Activated naive CD4-positive, alpha-beta T cell treated with anti-CD3 and anti-CD28 coated beads, Interleukin-2, amount 50 U/mL, for 24 hours (primary cell): Measurements from ENCODE around the gene MYOM3.

Experiments
- H3K27ac Mint-ChIP-seq: one replicate; pipeline ENCODE4 v1.8.0; 2021; ENCODE audit warnings: mild to moderate bottlenecking, mixed read lengths
- H3K27me3 Mint-ChIP-seq: one replicate; pipeline ENCODE4 v1.8.0; 2021; ENCODE audit warnings: mixed read lengths
- H3K36me3 Mint-ChIP-seq: one replicate; pipeline ENCODE4 v1.8.0; 2021; ENCODE audit warnings: mixed read lengths
- H3K4me1 Mint-ChIP-seq: one replicate; pipeline ENCODE4 v1.8.0; 2021; ENCODE audit warnings: mixed read lengths
- H3K4me3 Mint-ChIP-seq: one replicate; pipeline ENCODE4 v1.8.0; 2021; ENCODE audit warnings: mild to moderate bottlenecking, mixed read lengths
- H3K9me3 Mint-ChIP-seq: one replicate; pipeline ENCODE4 v1.8.0; 2021; ENCODE audit warnings: mixed read lengths

The MYOM3 gene

GRCh38 chr1:24081190-24081589 is 30.7 kb downstream of the MYOM3 start:
- H3K27ac Mint-ChIP-seq = no peak overlapping the region
- H3K9me3 Mint-ChIP-seq = no peaks in the 10 kb centered on the region
- H3K27me3 Mint-ChIP-seq = no peaks in the 10 kb centered on the region
- H3K4me1 Mint-ChIP-seq = no peaks in the 10 kb centered on the region
- H3K36me3 Mint-ChIP-seq = no peaks in the 10 kb centered on the region
- H3K4me3 Mint-ChIP-seq = no peak overlapping the region

DNA sequence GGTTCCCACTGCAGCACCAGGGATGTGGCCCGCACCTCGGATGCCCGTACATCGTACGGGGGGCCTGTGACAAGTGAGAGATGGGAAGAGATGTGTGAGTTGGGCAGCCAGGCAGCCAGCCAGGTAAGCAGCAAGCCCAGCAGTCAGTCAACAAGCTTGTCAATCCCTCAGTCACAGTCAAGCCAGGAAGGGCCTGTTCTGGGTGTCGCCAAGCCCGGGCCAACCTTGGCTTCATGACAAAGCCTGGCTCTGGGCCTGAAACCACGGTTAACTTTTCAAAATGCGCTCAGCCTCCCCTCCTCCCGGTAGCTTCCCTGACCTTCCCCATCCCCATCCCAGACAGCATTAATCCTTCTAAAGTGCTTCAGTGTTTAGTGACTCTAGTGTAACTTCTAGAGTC is 31.8 kb downstream of the MYOM3 start:
- Mint-ChIP-seq H3K4me3 (no peak overlapping the region), H3K27ac (no peak overlapping the region), H3K36me3 (no peaks in the 10 kb centered on the region), H3K27me3 (no peaks in the 10 kb centered on the region), H3K9me3 (no peaks in the 10 kb centered on the region), H3K4me1 (no peaks in the 10 kb centered on the region)

DNA sequence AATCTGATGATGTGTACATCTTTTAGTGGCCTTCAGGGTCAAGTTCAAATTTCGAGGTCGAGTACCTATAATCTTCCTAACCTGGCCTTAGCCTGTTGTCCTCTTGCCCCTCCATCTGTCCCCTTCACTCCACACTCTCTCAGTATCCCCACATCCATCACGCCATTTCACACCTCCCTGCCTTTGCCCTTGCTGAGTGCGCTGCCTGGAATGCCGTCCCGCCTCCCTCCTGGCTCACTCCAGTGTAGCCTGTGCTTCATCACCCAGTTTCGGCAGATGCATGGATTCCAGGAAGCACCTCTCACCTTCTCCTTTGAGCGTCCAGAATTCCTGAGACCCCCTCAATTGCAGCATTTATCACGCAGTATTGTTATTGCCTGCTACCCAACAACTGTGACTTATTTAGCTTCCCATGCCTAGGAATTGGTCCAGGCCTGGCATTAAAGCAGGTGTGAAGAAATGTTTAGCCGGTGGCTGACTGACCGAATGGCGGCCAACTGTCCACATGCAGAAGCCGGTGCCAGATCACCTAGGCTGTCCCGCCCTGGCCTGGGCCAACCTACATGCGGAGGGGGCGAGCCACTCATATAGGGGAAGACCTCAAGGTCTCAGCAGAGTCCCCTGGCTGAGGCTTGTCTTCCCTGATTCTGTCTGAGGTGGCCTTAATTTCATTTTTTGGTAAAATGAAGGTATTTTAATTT is 34.5 kb downstream of the MYOM3 start:
- H3K36me3 Mint-ChIP-seq = no peaks in the 10 kb centered on the region
- no peak overlapping the region for H3K27ac Mint-ChIP-seq
- no peaks in the 10 kb centered on the region for H3K9me3 Mint-ChIP-seq
- no peak overlapping the region for H3K4me3 Mint-ChIP-seq
- H3K4me1 Mint-ChIP-seq = no peaks in the 10 kb centered on the region
- no peaks in the 10 kb centered on the region for H3K27me3 Mint-ChIP-seq

DNA sequence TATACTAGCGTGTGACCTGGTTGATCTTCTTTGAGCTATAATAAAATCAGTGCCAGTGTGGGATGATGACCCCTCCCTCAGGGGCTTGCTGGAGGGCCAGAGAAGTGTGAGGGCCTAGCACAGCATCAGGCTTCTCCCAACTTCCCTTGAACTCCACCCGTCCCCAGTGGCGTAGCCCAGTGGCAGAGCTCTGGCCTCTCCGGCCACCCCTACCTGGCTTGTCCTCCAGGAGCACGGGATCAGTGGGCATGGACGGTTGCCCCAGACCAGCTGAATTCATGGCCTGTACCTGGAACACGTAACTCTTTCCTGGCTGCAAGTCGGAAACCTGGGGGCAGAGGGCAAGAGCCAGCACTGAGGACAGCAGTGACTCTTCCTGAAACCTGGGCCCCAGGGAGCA is 36.0 kb downstream of the MYOM3 start:
- Mint-ChIP-seq H3K4me3 (no peak overlapping the region), H3K27me3 (no peaks in the 10 kb centered on the region), H3K4me1 (no peaks in the 10 kb centered on the region), H3K9me3 (no peaks in the 10 kb centered on the region), H3K27ac (no peak overlapping the region), H3K36me3 (no peaks in the 10 kb centered on the region)

- H3K4me3 Mint-ChIP-seq = no peak overlapping the region
- no peaks in the 10 kb centered on the region for H3K36me3 Mint-ChIP-seq
- H3K9me3 Mint-ChIP-seq = no peaks in the 10 kb centered on the region
- no peak overlapping the region for H3K27ac Mint-ChIP-seq
- H3K4me1 Mint-ChIP-seq = no peaks in the 10 kb centered on the region
- H3K27me3 Mint-ChIP-seq = no peaks in the 10 kb centered on the region
Measured at GRCh38 chr1:24075590-24075854, 36.4 kb downstream of the MYOM3 start.

GRCh38 chr1:24074817-24075589 is 36.9 kb downstream of the MYOM3 start:
- no peaks in the 10 kb centered on the region for H3K9me3 Mint-ChIP-seq

GRCh38 chr1:24074196-24074595 is 37.7 kb downstream of the MYOM3 start:
- no peaks in the 10 kb centered on the region for H3K9me3 Mint-ChIP-seq
- H3K36me3 Mint-ChIP-seq = no peaks in the 10 kb centered on the region
- no peak overlapping the region for H3K4me3 Mint-ChIP-seq
- no peaks in the 10 kb centered on the region for H3K4me1 Mint-ChIP-seq
- H3K27me3 Mint-ChIP-seq = no peaks in the 10 kb centered on the region
- H3K27ac Mint-ChIP-seq = no peak overlapping the region

More at GRCh38 chr1:24074817-24075589, 36.9 kb downstream of the MYOM3 start:
- no peaks in the 10 kb centered on the region for H3K36me3 Mint-ChIP-seq
- H3K4me1 Mint-ChIP-seq = no peaks in the 10 kb centered on the region
- no peak overlapping the region for H3K27ac Mint-ChIP-seq
- no peak overlapping the region for H3K4me3 Mint-ChIP-seq
- no peaks in the 10 kb centered on the region for H3K27me3 Mint-ChIP-seq

GRCh38 chr1:24071941-24072340 is 40.0 kb downstream of the MYOM3 start:
- Mint-ChIP-seq H3K27me3 (no peaks in the 10 kb centered on the region), H3K9me3 (no peaks in the 10 kb centered on the region), H3K36me3 (no peaks in the 10 kb centered on the region), H3K27ac (no peak overlapping the region), H3K4me1 (no peaks in the 10 kb centered on the region), H3K4me3 (no peak overlapping the region)

- Mint-ChIP-seq H3K4me3 (no peak overlapping the region), H3K27ac (no peak overlapping the region), H3K4me1 (no peaks in the 10 kb centered on the region), H3K9me3 (no peaks in the 10 kb centered on the region), H3K36me3 (no peaks in the 10 kb centered on the region), H3K27me3 (no peaks in the 10 kb centered on the region)
Measured at GRCh38 chr1:24070821-24071393, 41.0 kb downstream of the MYOM3 start.

GRCh38 chr1:24069817-24070216 is 42.1 kb downstream of the MYOM3 start:
- no peaks in the 10 kb centered on the region for H3K4me1 Mint-ChIP-seq
- H3K4me3 Mint-ChIP-seq = no peak overlapping the region
- no peaks in the 10 kb centered on the region for H3K27me3 Mint-ChIP-seq
- H3K36me3 Mint-ChIP-seq = no peaks in the 10 kb centered on the region
- no peaks in the 10 kb centered on the region for H3K9me3 Mint-ChIP-seq
- H3K27ac Mint-ChIP-seq = no peak overlapping the region

DNA sequence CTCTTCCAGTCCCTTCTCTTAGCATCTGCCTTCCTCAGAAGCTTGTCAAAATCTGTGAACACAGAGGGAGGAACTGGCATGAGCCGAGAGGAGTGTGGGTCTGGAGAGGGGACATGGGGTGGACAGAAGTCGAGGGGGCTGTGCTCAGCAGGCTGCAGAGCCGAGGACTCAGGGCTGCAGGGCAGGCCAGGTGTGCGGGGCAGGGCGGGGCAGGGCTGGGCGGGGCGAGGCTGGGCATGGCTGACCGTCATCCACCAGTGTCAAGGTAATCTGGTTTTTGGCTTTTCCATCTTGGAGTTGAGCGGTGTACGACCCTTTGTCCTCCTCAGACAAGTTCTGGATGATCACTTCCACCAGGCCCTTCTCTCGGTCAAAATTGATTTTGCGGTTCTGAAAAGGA is 44.0 kb downstream of the MYOM3 start:
- no peak overlapping the region for H3K27ac Mint-ChIP-seq
- H3K36me3 Mint-ChIP-seq = no peaks in the 10 kb centered on the region
- no peaks in the 10 kb centered on the region for H3K27me3 Mint-ChIP-seq
- no peaks in the 10 kb centered on the region for H3K4me1 Mint-ChIP-seq
- H3K4me3 Mint-ChIP-seq = no peak overlapping the region
- H3K9me3 Mint-ChIP-seq = no peaks in the 10 kb centered on the region

GRCh38 chr1:24065304-24065703 is 46.6 kb downstream of the MYOM3 start:
- H3K36me3 Mint-ChIP-seq = no peaks in the 10 kb centered on the region
- no peaks in the 10 kb centered on the region for H3K9me3 Mint-ChIP-seq
- H3K4me3 Mint-ChIP-seq = no peak overlapping the region
- H3K27me3 Mint-ChIP-seq = no peaks in the 10 kb centered on the region
- H3K27ac Mint-ChIP-seq = no peak overlapping the region
- H3K4me1 Mint-ChIP-seq = no peaks in the 10 kb centered on the region

DNA sequence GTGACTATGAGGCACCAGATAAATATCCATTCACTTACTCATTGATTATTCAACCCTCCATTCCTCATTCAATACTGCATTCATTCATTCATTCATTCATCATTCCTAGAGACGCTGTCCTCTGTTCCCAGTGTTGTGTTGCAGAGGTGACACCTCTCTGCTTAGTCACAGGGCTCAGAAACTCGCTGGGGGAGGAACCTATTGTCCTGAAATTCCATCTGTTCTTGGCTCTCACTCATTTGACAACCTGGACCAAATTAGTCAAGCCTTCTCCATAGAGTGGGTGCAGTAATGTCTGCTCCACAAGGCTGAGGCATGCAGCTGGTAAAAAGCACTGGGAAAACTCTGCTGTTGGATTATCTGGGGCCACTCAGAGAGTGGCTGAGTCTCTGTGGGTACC is 49.7 kb downstream of the MYOM3 start:
- H3K4me1 Mint-ChIP-seq = no peaks in the 10 kb centered on the region
- H3K36me3 Mint-ChIP-seq = no peaks in the 10 kb centered on the region
- H3K4me3 Mint-ChIP-seq = no peak overlapping the region
- no peaks in the 10 kb centered on the region for H3K9me3 Mint-ChIP-seq
- H3K27ac Mint-ChIP-seq = no peak overlapping the region
- no peaks in the 10 kb centered on the region for H3K27me3 Mint-ChIP-seq

DNA sequence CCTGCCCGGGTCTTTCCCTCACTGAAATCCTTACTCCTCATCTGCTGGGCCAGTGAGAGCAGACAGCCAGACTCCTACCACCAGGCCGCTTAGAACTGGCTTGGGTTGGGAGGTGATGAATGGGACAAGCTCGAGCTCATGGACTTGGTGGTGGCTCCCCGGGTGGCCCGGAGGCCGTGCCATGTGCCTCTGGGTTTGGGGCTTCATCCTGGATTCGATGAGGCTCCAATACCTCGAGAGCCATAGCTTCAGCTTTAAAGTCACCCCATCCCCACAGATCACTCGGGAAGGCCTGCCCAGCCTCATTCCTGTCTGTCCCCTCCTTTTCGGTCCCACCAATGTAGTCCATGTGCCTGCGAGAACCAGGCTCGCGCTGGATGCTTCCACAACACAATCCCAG is 51.5 kb downstream of the MYOM3 start:
- H3K4me1 Mint-ChIP-seq = no peaks in the 10 kb centered on the region
- no peak overlapping the region for H3K4me3 Mint-ChIP-seq
- no peaks in the 10 kb centered on the region for H3K36me3 Mint-ChIP-seq
- no peak overlapping the region for H3K27ac Mint-ChIP-seq
- H3K9me3 Mint-ChIP-seq = no peaks in the 10 kb centered on the region
- H3K27me3 Mint-ChIP-seq = no peaks in the 10 kb centered on the region

DNA sequence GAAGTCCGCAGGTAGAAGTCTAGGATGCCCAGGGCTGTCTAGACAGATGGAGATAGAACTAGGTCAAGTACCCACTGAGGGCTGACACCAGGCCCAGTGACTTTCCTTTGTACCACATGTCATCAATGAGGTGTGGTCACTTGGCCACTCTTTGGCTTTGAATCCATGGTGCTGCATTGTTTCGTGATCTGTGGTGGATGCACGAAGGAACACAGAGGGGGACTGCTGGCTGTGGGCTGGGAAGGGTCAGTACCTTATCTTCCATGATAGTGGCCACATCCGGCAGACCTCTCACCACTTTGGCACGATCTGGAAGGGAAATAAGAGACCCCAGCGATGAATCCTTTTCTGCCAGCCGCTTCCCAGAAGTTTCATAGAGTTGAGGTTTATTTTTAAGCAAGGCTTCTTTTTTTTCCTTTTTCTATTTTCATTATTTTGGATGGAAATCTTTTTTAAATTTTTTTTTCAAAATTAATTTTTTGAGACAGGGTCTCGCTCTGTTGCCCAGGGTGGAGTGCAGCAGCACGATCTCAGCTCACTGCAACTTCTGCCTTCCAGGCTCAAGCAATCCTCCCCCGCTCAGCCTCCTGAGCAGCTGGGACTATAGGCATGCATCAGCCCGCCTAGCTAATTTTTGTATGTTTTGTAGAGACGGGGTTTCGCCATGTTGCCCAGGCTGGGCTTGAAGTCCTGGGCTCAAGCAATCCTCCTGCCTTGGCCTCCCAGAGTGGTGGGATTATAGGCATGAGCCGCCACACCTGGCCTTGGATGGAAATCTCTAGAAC is 53.1 kb downstream of the MYOM3 start:
- H3K27me3 Mint-ChIP-seq = no peaks in the 10 kb centered on the region
- no peaks in the 10 kb centered on the region for H3K9me3 Mint-ChIP-seq
- no peaks in the 10 kb centered on the region for H3K36me3 Mint-ChIP-seq
- no peak overlapping the region for H3K27ac Mint-ChIP-seq
- H3K4me1 Mint-ChIP-seq = no peaks in the 10 kb centered on the region
- no peak overlapping the region for H3K4me3 Mint-ChIP-seq

GRCh38 chr1:24057171-24057570 is 54.8 kb downstream of the MYOM3 start:
- Mint-ChIP-seq H3K4me1 (no peaks in the 10 kb centered on the region), H3K4me3 (no peak overlapping the region), H3K27me3 (no peaks in the 10 kb centered on the region), H3K9me3 (no peaks in the 10 kb centered on the region), H3K36me3 (no peaks in the 10 kb centered on the region), H3K27ac (no peak overlapping the region)
